Measurements from ENCODE around the gene RALGAPB.

Gene RALGAPB

DNA sequence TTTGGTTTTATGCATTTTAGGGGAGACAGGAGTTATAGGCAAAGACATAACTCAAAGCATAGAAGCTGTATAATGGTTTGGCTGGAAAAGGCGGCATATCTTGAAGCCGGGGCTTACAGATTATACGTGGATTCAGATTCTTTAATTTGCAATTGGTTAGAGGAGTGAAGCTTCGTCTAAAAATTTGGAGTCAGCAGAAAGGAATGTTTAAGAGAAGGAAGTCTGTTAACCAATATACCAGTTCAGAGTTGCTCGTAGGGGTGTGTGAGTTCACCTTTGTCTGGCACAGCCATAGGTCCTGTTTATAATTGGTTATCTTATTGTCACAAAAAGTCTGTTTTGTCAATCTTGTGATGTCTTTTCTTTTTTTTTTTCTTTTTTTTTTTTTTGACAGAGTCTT, 137.9 kb downstream of the RALGAPB start:
- no peak for DNase-seq (ENCODE audit: low read depth)

DNA sequence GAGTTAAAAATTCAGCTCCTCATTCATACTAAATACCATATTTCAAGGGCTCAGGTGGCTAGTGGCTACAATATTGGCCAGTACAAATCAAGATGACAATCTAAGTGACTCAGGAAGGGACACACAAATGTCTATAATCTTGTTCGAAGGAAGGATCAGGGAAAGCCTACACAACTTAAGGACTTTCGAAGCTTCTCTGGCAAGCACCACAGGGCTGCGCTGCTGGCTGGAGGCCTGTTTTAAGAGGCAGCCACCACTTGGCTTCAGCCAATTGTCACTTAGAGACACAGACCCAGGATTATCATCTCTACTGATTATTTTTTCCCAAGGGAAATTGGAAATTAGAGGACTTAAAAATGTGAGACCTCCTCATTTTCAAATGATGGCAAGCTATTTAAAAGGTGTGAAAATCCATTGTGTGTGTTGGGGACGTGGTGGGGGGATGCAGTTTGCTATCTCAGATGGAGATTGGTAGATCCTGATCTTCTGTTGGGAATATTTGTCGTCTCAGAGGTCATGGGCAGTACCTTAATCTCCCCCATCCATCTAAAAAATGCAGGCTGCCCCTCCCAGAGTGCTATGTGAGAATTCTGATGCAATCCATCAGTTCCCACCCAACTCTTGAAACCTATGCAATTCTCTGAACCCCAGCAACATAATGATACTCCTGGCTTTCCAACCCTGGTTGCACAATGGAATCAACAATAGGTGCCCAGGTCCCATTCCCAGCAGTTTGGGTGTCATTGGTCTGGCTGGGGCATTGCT, 140.3 kb downstream of the RALGAPB start:
- DNase-seq (ENCODE audit: low read depth), result no peak

DNA sequence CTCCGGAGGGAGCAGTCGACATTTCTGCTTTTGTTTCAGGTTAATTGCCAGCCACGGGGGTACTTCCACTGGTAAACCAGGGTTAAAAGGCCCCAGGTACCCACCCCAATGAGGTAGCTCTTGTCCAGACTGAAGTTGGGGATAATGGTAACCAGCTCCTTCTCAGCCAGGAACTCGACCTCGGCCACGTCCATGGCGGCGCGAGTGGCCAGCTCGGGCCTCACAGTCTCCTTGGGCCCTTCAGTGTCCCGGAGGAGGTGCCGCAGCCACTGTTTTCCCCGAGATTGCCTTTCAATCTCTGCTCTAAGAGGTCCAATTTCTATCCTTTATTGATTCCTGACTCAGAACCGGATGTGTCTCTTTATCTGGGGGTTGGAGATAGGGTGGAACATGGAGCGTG, 142.6 kb downstream of the RALGAPB start:
- no peak for DNase-seq (ENCODE audit: low read depth)

DNA sequence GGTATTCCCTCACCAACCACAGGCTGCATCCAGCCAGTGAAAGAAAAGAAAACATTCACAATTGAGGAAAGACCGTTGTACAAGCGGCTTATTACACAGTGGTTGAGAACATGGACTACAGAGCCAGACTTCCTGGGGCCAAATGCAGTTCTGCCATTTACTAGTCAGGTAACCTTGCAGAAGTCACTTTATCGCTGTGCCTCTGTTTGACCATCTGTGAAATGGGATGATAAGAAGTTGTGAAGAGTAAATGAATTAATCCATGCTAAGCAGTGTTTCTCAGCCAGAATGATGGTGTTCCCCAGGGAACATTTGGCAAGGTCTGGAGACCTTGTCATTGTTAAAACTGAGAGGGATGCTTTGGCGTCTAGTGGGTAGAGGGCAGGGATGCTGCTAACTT, 143.8 kb downstream of the RALGAPB start:
- no peak for DNase-seq (ENCODE audit: low read depth)

DNA sequence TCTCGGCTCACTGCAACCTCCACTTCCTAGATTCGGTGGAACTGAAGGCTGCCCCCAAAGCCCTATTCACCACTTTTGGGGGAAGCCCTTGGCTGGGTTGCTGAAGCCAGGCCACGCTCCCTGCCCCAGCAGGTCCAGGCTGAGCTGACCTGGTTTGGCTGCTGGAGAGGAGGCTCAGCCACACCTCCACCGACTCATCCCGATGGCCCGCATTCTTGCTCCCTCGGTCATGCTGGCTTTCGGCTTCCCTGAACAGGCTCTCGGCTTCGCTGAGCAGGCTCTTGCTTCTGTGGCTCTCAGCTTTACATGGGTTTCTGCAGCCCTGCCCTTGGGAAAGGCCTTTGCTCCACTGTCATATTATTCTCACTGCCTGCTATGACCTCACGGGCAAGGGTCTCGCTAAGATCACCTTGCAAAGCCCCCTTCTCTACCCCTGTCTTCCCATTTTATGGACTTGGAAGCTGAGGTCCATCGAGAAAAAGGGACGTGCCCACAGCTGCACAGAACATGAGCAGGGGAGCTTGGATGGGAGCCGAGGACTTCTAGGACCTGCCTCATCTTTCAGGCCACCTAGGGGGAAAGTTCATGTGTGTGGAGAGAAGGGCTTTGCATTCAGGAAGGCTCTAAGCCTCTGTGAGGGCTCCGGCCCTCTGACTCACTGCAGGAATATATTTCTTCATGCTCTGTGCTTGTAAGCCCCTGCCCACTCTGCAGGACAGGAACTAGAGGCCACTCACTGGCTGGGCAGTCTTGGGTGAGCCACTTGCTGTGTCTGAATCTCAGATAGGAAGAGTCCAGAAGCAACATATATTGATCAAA, 144.6 kb downstream of the RALGAPB start:
- no peak for DNase-seq (ENCODE audit: low read depth)

DNA sequence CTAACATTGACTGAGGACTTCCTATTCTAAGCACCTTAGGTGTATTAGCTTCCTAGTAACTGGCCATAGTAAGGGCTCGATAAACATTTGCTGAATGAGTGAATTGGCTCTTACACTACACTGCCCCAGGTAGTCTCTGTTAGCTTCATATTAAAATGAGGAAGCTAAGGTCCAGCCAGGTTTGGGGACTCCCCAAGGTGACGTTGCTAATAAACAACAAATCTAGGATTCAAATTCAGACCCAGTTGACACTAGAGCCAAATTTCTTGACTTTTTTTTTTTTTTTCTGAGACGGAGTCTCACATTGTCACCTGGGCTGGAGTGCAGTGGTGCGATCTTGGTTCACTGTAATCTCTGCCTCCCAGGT, 145.2 kb downstream of the RALGAPB start:
- no peak for DNase-seq (ENCODE audit: low read depth)

DNA sequence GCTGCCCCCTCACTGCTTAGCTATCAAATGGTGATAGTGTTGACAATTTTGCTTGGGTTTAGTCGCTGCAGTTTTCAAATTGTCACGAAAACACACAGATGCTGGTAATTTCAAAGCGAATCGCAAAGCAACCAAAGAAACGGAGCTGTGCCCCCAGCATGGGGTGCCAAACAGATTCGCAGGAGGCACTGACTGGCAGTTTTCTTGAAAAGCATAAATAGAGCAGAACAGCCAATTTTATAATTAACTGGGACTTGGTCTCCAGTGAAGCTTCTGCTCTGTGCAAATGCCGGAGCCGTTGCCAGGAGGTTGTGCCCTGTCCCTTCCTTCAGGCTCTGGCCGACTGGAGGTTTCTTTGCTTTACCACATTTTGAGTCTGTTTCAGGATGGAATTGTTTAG, 147.8 kb downstream of the RALGAPB start:
- DNase-seq (ENCODE audit: low read depth), result no peak

DNA sequence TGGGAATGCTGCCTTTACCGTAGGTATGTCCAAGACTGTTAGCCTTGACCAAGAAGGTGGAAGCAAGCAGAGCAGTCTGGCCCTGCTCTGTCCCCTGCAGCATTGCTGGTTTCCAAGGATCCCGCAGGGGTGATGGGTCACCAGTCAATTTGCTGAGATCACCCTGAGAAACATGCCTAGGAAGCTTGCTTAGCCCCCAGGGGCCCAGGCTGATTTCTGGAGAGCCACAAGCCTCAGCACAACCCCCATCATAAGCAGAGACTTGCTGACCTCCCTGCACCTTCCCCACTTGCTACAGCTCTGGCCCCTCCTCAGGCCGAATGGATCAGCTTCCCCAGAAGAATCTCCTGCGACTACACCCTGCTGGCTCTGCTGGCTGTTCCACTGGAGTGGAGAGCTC, 150.4 kb downstream of the RALGAPB start:
- no peak for DNase-seq (ENCODE audit: low read depth)

DNA sequence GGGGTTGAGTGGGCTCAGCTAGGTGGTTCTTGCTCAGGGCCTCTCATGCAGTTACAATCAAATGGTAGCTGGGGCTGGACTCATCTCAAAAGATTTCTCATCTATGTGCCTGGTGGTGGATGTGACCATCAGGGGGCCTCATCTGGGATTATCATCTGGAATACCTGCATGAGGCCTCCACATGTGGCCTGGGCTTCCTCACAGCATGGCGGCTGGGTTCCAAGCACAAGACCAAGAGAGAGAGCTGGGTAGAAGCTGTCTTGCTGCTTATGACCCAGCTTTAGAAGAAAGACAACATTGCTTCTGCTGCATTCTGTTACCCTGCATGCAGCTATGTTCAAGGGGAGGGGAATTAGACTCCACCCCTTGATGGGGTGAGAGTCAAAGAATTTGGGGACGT, 151.4 kb downstream of the RALGAPB start:
- DNase-seq (ENCODE audit: low read depth), result no peak

DNA sequence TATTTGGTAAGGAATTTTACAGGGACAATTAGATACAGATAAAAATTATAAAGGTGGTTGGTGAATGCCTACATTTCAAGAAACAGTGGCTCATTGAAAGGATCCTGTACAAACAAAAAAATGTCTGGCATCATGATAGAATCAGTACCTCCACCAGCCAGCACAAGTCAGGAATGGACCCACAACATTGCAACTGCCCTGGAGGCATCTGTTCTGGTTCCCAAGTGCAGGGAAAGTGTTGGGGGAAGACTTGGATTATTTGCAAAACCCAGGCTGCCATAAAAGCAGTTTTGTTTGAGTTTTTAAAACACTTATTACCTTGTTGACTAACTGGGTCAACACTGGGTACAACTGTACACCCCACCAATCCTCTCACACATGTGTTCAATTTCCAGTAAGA, 153.3 kb downstream of the RALGAPB start:
- DNase-seq (ENCODE audit: low read depth), result no peak

DNA sequence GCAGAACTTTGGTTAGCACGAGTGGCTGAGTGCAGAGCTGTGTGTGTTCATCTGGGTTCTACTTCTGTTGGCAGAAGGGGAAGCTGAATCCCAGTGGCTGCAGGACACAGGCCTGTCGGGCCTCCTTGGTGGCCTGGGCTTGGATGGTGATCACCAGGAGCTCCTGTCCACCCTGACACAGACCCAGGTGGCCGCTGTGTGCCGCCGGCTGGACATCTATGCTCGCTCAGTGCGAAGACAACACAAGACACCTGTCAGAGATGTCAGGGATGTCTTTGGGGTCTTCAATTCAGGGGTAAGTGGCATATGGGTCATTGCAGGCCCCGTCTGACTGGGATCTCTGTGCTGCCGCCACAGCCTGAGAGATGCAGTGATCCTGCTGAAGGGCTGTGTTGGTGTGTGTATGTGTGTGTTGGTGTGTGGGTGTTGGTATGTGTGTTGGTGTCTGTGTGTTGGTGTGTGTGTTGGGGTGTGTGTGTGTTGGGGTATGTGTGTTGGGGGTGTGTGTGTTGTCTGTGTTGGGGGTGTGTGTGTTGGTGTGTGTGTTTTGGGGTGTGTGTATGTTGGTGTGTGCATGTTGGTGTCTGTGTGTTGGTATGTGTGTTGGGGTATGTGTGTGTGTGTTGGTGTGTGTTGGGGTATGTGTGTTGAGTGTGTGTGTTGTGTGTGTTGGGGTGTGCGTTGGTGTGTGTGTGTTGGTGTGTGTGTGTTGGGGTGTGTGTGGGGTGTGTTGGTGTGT, 154.4 kb downstream of the RALGAPB start:
- DNase-seq (ENCODE audit: low read depth), result no peak

Data from stimulated activated CD8-positive, alpha-beta memory T cell treated with anti-CD3 and anti-CD28 coated beads, Interleukin-7, amount 100 ng/mL, for 24 hours (primary cell).